MCF 10A (cell line): ENCODE data around the gene FCRL3. TPM values are rescaled to one million over a fixed set of nuclear protein-coding genes. Genes with fewer than 3 reads are reported as not detected.

ENCODE experiments used
- BruUV-seq: library from RNA; stranded (reverse); fragments of 400-500 nt; replicated peaks from 2 replicates; lab custom pipeline; 2021; lab: Mats Ljungman, UMichigan
- CTCF ChIA-PET: fragments of 300-600 bp; sonication (Branson Sonifier 250); formaldehyde crosslinking; extraction: SDS; loops from one replicate; lab custom pipeline; 2021; ENCODE audit warnings: antibody characterized with exemption, inconsistent platforms; lab: Yijun Ruan, JAX
- POLR2A ChIA-PET: fragments of 300-600, 350-650 bp; sonication (Branson Sonifier 250); formaldehyde crosslinking; extraction: SDS; loops from one replicate; lab custom pipeline; 2020; ENCODE audit warnings: antibody characterized with exemption, inconsistent platforms; lab: Yijun Ruan, JAX
- DNase-seq: peaks from one replicate; pipeline ENCODE4 v3.0.0-alpha.2; 2018; ENCODE audit not compliant: unreplicated experiment
- H3K27ac Mint-ChIP-seq: one replicate; pipeline ENCODE4 v1.8.0; 2022; ENCODE audit warnings: mild to moderate bottlenecking, low read depth, mixed read lengths; ENCODE audit not compliant: unreplicated experiment
- H3K27me3 Mint-ChIP-seq: one replicate; pipeline ENCODE4 v1.8.0; 2022; ENCODE audit warnings: mixed read lengths; ENCODE audit not compliant: insufficient read depth, unreplicated experiment
- H3K36me3 Mint-ChIP-seq: one replicate; pipeline ENCODE4 v1.8.0; 2022; ENCODE audit warnings: mild to moderate bottlenecking, moderate library complexity, mixed read lengths; ENCODE audit not compliant: insufficient read depth, unreplicated experiment
- H3K4me1 Mint-ChIP-seq: one replicate; pipeline ENCODE4 v1.8.0; 2022; ENCODE audit warnings: mixed read lengths; ENCODE audit not compliant: insufficient read depth, unreplicated experiment
- H3K4me3 Mint-ChIP-seq: one replicate; pipeline ENCODE4 v1.8.0; 2022; ENCODE audit warnings: mild to moderate bottlenecking, moderate library complexity, mixed read lengths; ENCODE audit not compliant: unreplicated experiment
- H3K9me3 Mint-ChIP-seq: one replicate; pipeline ENCODE4 v1.8.0; 2022; ENCODE audit warnings: mixed read lengths; ENCODE audit not compliant: unreplicated experiment
- CTCF ChIP-seq: fragments of 200-600 bp; IDR thresholded peaks from one replicate; pipeline ENCODE4 v1.8.0; 2022; ENCODE audit warnings: antibody characterized with exemption, mild to moderate bottlenecking; ENCODE audit not compliant: unreplicated experiment
- intact Hi-C: fragments of 100-400 bp; cut with micrococcal nuclease; formaldehyde crosslinking; loops from 2 replicates; pipeline ENCODE4 v1.14.1; 2022
- total RNA-seq: library from RNA; stranded (reverse); gene quantifications from 2 replicates; pipeline ENCODE4 v1.2.3, GENCODE V29; 2022

Gene FCRL3
- total RNA-seq, 1 experiment from 2014 or later = not detected

DNA sequence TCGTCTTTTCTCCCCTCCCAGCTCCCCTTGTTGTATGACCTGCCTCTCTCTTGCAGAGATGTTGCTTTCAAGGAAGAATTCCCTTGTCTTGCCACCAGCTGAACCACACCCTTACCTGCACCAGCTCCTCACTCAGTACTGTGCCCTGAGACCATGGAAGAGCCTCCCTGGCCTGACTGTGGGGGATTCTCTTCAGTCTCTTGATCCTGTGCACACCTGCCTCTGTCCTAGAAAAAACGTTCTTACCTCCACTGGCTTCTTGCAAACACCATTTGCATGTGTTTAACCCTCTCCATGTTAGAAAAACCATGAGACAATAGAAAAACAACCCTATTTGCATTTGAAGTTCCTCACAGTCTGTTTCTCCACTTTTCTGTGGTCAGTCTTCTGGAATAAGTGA is 59.4 kb downstream of the FCRL3 start:
- BruUV-seq = no TSS peak
- Mint-ChIP-seq H3K27ac (no peak overlapping the region), H3K36me3 (no peaks in the 10 kb centered on the region), H3K4me3 (no peak overlapping the region), H3K27me3 (peaks cover 64% of the 10 kb centered on the region), H3K9me3 (no peaks in the 10 kb centered on the region), H3K4me1 (no peaks in the 10 kb centered on the region)
- ChIA-PET POLR2A (no interaction called here), CTCF (interaction anchor here (0.7 to 2.2 kb wide), 4 partner anchors 50 to 781 kb away, joined by 3 to 5 read pairs (median 4); no protein-coding TSS in a partner anchor)
- TF ChIP-seq CTCF = no peak
- no peak for DNase-seq
- intact Hi-C loops = no loop called here

DNA sequence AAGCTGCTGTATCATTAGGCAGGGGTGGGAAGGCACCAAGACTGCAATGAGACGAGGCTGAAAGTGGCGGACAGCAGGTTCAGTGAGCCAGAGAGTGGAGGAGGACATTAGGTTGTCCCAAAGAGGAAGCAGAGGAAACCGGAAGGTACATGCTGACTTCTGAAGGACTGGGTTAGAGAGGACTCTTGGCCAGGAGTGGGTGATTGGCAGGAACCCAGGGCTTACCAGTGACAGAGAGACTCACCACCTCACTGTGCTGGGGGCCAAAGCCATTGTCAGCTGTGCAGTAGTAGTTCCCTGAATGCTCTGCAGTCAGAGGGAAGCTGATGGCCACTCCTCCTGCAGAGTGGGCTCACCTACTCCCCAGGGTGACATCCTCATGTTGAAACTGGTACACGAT is 60.8 kb downstream of the FCRL3 start:
- ChIA-PET CTCF (interaction anchor here (0.6 to 2.2 kb wide), 5 partner anchors 26 to 534 kb away, joined by 3 to 8 read pairs (median 4); no protein-coding TSS in a partner anchor), POLR2A (no interaction called here)
- Mint-ChIP-seq H3K9me3 (no peaks in the 10 kb centered on the region), H3K27ac (no peak overlapping the region), H3K27me3 (peaks cover 62% of the 10 kb centered on the region), H3K4me1 (no peaks in the 10 kb centered on the region), H3K36me3 (no peaks in the 10 kb centered on the region), H3K4me3 (no peak overlapping the region)
- no peak for TF ChIP-seq CTCF
- intact Hi-C loops = no loop called here
- DNase-seq = no peak
- no TSS peak for BruUV-seq

GRCh38 chr1:157628773-157629172 is 71.8 kb downstream of the FCRL3 start:
- CTCF ChIA-PET = no interaction called here
- BruUV-seq = no TSS peak
- no peaks in the 10 kb centered on the region for H3K9me3 Mint-ChIP-seq
- no peak overlapping the region for H3K4me3 Mint-ChIP-seq
- no peaks in the 10 kb centered on the region for H3K36me3 Mint-ChIP-seq
- TF ChIP-seq CTCF = no peak
- H3K27ac Mint-ChIP-seq = no peak overlapping the region
- H3K4me1 Mint-ChIP-seq = no peaks in the 10 kb centered on the region
- peaks cover 87% of the 10 kb centered on the region for H3K27me3 Mint-ChIP-seq
- no peak for DNase-seq
- POLR2A ChIA-PET = no interaction called here
- intact Hi-C loops = no loop called here

Other genes with a start within 250 kb of the FCRL3 start
- not detected in 2 replicates for gene FCRL5, start 148.3 kb downstream of the FCRL3 start, total RNA-seq
- not detected in 2 replicates for gene FCRL4, start 102.7 kb downstream of the FCRL3 start, total RNA-seq
- gene FCRL2, start 76.4 kb upstream of the FCRL3 start, total RNA-seq = not detected in 2 replicates
- gene FCRL1, start 119.4 kb upstream of the FCRL3 start, total RNA-seq = not detected in 2 replicates
- gene CD5L, start 141.0 kb upstream of the FCRL3 start, total RNA-seq = not detected in 2 replicates